G401 (cell line): Measurements from ENCODE around the gene PARP8. TPM values are rescaled to one million over a fixed set of nuclear protein-coding genes. Genes with fewer than 3 reads are reported as not detected.
"Not testable (repeated sequence)": the region's sequence is repeated elsewhere in the genome, so short reads cannot be mapped to it uniquely, and the experiment has no call there.

ENCODE experiments used
- DNase-seq: peaks from one replicate; pipeline ENCODE4 v3.0.0-alpha.2; 2015; ENCODE audit warnings: low spot score
- in situ Hi-C: cut with HindIII; loops from 2 replicates; pipeline ENCODE4 v1.10.0; 2016; ENCODE audit warnings: low sequenced_read_pairs, mixed read lengths
- total RNA-seq: library from RNA; depleted of rRNA; stranded (reverse); fragments of >200 nt; shearing (Covaris generic); gene quantifications from 2 replicates; pipeline ENCODE4 v1.2.3, GENCODE V29; 2014

PARP8 gene
- total RNA-seq, 1 experiment from 2014 or later = not detected

DNA sequence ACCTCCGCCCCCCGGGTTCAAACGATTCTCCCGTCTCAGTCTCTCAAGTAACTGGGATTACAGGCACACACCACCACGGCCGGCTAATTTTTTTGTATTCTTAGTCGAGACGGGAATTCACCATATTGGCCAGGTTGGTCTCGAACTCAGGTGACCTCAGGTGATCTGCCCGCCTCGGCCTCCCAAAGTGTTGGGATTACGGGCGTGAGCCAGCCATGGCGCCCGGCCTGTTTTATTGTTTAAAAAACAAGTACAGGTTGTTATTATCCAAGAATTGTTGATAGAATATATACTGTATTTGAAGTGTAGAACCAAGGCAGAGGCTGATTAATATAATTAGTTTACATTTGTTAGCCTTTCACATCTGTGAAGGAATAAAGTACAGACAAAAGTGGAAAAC lies 8.9 kb downstream of the PARP8 start:
- in situ Hi-C loops = no loop called here
- no peak for DNase-seq

DNA sequence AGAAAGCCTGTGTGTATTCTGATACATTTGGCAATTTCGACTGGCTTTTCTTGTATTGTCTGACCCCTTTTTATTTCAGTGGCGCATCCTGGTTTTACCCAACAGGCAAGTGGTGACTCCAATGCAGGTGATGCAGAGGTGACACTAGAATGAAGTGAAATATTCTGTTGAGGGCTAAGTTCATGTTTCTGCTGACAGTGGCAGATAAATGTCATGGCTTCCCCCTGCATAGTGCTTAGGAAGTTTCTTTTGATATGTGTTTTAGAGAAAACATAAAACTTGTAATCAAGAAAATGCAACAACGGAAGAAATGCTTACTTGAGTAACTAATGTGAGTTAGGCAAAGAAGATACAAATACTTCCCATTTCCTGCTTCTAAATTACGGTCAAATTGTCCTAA lies 13.1 kb downstream of the PARP8 start:
- DNase-seq = not testable (repeated sequence)

DNA sequence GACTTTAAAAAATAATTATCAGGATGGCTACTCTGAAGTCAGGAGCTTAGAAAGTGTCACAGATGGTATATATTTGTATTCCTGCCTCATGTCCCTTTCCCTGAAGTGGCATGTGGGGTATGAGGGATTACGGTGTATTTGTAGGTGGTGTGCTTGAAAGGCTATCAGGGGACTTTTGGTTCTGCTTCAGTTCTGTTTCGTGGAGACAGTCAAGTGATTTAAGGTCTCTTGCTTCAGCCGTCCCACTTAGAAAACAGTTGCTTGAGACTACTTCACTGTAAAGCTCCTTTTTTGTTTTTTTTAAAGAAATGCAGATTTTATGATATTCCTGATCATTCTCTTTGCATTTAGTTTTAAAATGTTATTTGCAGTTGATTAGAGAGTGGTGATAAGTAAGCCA lies 18.3 kb downstream of the PARP8 start:
- in situ Hi-C loops = no loop called here
- no peak for DNase-seq

More for the DNA sequence above, 13.1 kb downstream of the PARP8 start:
- in situ Hi-C loops = not testable (repeated sequence)

DNA sequence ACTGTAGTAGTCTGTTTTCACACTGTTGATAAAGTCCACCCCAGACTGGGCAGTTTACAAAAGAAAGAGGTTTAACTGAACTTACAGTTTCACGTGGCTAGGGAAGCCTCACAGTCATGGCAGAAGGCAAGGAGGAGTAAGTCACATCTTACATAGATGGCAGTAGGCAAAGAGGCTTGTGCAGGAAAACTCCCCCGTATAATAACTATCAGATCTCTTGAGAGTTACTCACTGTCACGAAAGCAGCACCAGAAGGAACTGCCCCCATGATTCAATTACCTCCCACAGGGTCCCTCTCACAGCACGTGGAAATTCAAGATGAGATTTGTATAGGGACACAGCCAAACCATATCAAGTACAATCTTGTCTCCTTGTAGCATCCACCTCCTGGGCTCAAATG lies 21.1 kb downstream of the PARP8 start:
- in situ Hi-C loops = no loop called here
- no peak for DNase-seq

DNA sequence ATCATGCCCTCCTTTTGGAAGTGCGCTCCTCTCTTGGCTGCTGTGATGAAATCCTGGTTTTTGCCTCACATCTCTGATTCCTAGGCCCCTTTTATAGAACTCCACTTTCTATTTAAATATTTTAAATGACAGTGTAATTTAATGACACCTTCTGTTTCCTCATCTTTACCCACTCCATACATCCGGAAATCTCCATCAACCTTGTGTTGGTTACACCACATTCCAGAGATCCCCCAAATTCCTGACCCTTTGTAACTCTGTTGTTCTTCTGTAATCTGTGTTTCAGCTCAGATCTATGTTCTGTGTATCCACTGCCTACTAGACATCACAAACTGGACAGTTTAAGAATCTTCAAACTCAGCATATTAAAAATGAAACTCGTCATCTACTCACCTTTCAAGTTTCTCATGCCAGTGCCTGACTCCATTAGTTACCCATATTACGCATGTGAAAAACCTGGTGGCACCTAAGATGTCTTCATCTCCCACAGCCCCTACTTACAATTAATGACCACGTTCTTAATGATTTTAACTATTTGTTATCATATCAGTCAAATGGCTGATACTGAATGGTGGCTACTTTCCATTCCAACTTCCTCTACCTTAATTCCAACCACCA lies 25.1 kb downstream of the PARP8 start:
- no peak for DNase-seq
- in situ Hi-C loops = no loop called here

DNA sequence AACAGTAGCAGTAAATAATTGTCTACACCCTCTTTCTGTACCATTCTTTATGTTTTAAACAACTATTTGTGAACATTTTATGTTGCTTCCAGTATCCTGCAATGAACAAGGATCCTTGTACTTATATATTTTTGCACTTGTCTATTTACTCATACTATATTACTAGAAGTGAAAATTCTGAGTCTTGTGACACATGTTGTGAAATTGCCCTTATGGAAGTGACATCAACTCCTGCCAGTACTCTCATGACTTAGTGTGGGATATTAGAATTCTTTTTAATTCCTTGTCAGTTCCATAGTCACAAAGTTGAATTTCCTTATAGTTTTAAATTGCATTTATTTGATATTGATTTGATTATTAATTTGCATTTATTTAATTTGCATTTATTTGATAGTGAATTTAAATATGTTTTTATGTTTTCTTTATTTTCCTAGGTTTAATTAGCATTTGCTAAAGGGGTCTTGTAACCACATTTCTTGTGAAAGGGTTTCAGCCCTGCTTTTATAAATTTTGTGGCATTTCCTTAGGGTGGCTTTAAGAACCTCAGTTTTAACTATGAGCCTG lies 27.7 kb downstream of the PARP8 start:
- in situ Hi-C loops = no loop called here
- DNase-seq = no peak

DNA sequence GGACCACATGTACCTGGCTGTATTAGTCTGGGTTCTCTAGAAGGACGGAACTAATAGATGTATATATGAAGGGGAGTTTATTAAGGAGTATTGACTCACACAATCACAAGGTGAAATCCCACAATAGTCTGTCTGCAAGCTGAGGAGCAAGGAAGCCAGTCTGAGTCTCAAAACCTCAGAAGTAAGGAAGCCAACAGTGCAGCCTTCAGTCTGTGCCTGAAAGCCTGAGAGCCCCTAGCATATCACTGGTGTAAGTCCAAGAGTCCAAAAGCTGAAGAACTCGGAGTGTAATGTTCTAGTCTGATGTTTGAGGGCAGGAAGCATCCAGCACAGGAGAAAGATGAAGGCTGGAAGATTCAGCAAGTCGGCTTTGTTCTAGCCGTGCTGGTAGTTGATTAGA lies 28.2 kb downstream of the PARP8 start:
- in situ Hi-C loops, DNase-seq: not testable (repeated sequence)

DNA sequence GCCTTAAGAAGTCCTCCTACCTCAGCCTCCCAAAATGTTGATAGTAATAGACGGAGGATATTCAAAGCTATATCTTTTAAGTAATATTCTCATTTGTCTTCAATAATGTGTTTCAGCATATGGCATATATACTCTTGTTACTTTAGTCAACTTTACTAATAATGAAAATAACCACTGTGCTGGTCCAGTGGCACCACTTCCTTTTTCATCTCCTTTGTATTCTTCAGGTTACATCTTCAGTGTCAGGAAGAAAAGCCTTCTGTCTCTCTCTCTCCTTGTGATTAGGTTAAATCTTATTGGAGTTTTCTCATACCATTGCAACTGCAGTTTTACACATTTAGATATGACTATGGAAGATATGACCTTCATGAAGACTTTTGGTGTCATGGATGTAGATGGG lies 31.3 kb downstream of the PARP8 start:
- in situ Hi-C loops = no loop called here
- DNase-seq = no peak

DNA sequence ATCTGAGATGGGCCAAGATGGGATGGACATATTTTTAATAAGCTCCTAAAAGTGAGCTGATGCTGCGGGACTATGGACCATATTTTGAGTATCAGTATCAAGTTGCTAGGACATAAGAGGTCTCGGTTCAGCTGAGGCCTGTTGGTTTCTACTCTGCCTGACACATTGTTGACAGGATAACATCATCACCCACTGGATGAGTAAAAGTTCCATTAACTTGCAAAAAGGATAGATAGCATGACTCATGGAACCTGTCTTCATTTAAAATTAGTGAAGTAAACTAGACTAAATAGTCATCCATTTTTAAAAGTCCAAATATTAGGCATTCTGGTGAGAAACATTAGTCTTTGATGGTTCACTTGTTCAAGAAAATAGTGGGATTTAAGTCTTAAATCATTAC lies 33.3 kb downstream of the PARP8 start:
- in situ Hi-C loops = no loop called here
- DNase-seq = no peak

DNA sequence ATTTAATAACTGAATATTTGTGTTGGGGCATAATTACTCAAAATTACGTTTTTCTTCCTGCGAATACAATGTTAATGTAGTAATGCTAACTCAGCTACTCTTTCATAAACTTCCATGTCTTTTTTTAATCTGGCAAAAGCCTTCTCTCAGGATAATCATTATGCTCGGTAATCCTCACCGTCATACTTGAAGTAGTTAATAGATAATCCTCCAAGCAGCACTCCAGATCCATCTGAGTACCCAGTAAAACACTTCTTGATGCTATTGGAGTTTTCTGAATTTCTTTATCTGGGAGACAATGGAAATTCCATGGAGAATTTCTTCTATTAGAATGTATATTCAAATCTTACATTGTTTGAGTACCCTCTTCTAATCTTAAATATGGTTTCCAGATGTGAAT lies 34.3 kb downstream of the PARP8 start:
- no peak for DNase-seq
- in situ Hi-C loops = no loop called here

DNA sequence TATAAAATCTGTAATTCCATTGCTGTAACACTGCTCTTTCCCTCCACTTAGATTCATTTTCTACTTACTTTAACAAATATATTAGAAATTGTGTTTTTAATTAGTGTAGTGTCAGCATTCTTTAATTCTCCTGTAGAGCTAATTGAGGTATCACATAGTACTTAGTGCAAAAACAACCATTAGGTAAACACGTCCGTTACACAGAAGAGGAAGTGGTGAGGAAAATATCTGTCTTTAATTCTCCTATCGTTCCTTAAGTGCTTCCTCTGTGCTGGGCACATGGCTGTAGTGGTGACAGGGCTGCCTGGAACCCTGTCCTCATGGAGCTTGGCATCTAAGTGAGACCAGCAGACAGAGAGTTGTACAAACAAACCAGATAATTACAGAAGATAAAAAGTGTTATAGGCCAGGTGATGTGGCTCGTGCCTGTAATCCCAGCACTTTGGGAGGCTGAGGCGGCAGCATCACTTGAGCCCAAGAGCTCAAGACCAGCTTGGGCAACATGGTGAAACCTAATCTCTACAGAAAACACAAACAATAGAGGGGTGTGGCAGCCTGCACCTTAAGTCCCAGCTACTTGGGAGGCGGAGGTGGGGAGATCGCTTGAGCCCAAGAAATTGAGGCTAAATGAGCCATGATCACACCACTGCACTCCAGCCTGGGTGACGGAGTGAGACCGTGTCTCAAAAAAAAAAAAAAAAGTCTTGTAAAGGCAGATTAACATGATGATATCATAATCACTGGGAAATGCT lies 36.4 kb downstream of the PARP8 start:
- in situ Hi-C loops = no loop called here
- no peak for DNase-seq

DNA sequence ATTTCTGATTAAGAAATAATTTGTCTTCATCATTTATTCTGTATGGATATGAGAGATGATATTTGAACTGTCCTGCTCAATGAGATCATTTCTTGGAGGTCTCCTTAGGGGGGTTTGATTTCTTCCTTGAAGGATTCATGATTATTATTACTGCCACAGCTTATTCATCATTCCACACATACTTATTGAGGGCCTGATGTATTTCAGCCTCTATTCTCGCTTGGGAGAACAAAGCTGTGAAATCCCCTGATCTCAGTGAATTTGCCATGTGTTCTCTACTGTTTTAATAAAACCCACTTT lies 36.9 kb downstream of the PARP8 start:
- in situ Hi-C loops = no loop called here
- DNase-seq = no peak

DNA sequence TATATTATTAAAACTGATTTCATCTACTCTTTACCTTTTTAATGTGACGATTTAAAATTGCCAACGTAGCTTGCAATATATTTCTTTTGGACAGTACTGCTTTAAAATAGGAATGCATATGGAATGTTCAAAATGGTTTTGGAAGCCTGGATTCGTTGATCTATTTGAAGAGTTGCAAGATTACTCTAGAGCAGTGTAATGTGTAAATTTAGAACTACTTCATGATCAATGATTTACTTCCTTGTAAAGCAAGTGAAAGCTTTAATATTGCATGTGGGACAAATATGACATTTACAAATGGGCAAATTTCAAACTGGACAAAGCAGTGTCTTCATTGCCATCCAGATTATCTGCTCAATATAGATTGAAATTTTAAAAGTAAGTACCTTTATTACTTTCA lies 38.3 kb downstream of the PARP8 start:
- DNase-seq = no peak
- in situ Hi-C loops = no loop called here

DNA sequence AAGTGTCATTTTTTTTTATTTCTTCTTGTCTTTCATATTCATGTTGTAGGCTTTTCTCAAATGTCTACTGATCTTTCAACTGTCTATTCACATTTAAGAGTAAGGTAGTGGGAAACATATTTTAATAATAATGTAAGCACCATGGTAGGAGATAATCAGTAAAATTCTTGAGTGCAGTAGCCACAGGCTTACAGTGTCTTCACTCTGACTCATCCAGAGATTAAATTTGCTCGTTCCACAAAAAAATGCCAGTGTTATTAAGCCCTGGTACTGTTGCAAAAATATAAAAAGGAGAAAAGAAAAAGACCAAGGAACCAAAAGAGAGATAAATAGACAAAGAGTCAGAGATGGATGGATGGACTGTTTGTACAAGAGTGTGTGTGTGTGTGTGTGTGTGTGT lies 43.0 kb downstream of the PARP8 start:
- DNase-seq = no peak
- in situ Hi-C loops = no loop called here

DNA sequence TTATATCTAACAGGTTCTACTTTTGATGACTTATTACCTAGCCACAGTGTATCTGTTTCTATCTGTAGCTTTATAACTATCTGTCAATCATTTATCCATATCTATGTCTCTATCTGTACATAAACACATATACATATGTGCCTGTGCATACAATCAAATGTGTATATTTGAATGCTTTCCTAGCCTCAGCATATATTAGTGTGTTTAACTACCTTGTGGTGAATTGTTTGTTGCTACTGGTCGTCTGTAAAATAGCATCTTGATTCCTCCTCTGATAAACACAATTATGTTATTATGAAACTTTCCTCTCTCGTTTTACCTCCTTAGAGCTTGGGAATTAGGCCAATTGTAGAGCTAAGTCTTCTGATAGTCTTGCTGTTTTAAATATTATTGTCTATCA lies 44.4 kb downstream of the PARP8 start:
- DNase-seq = no peak
- in situ Hi-C loops = no loop called here

DNA sequence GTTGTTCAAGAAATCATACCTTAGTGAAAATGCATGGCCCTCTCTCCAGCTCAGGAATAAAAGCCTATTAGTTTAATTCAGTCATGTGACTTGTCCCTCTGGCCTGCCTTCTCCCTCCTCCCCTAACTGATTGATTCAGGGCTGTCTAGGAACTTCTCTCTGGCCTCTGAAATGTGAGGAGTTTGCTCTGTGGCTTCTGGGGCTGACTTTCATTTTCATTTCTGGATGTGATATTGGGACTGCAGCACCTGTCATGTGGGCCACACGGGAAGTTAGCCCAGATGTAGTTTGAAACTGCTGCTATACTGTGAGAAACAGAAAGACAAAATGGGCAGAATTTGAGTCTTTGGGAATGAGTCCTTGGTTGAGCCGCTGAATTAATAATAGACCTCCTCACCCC lies 44.8 kb downstream of the PARP8 start:
- no peak for DNase-seq
- in situ Hi-C loops = no loop called here

DNA sequence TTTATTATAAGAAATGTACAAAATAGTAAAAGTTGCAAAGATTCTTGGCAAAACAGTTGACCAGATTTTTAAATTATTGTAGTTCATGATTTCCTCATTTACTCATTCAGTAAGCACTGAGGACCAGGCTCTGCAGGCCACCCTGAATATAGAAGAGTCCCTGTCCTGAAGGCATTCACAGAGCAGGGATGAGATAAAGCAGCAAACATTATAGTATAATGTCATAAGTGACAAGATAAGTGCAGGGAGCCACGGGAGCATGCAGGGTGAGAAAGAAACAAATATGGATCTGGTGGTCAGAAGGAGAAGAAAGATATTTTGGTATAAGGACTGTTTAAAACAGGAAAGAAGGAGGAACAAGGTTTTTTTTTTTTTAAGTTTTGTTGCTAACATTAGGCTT lies 46.0 kb downstream of the PARP8 start:
- no peak for DNase-seq
- in situ Hi-C loops = no loop called here

DNA sequence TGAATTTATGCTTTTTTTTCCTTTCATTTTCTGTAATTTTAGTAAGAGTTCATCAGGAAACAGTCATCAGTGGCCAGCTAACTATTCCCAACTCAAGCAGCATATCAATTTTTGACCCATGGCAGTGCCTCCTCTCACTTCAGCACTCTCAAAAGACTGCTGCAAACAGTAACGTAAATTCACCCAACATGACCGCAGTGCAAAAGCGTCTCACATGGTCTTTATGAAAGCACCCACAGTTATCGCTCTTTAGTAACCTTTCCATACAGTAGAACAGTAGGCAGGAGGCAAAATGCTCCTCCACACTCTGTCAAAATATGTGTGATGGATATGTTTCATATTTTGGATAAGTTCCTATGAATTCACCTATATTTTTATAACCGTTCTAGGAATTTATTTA lies 48.6 kb downstream of the PARP8 start:
- DNase-seq = no peak
- in situ Hi-C loops = no loop called here

DNA sequence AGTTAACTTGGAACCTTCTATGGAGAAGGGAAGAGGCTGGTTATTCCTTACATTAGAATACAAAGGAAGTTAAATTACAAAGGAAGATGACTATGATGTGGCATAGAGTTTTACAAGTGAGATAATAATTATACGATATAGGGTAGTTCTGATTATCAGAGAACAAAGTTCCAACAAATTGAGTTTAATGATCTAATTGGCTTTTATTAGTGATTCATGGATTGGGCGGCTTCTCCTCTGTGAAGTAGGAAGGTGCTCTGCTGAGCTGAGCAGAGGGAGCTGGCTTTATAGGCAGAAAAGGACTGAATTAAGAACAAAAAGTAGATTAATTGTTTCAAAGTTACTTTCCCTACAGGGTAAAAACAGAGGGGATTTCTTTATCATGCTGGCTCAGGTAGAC lies 49.7 kb downstream of the PARP8 start:
- in situ Hi-C loops = no loop called here
- DNase-seq = no peak

DNA sequence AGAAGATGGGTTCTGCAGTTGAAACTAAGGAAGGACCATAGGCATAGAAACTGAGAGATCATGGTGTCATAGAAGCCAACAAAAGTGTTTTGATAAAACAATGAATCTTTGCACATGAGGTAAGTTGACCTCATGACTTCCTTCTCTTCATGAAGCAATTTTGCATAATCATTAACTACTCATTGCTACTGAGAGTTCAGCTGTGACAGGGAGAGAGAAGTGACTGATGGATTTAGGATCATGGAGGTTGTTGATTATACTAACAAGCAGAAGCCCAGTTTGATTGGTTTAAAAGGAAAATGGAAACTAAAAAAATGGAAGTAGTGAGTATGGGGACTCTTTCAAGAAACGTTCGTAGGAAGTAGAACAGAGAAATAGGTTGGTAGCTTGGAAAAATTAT lies 51.2 kb downstream of the PARP8 start:
- no peak for DNase-seq
- in situ Hi-C loops = no loop called here

DNA sequence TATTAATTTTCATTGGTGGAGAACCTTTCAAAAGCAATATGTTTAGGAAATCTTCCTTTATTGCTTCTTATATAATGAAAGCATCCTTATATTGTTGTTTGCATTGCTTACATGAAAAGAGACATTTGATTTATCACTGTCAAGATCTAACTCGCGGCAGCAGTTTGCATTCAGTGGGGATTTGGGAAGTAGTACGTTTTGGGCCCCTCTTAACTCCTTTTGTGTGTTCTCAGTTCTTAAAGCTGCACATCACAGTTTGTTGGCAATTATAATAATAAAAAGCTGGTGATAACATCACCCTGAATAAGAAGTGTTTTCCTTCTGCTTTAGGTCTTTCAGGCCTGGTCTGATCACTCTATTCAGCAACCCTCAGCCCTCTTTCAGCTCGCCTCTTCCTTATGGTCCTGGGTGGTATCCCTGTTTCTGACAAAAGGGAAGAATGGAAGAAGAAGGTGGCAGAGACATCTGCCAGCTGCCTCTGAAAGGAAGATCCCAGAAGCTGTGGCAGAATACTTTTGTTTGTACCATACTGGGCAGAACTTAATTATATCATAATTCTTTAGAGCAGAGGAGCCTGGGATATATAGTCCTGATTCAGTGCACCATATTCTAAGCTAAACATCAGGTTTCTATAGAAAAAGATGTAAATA lies 53.7 kb downstream of the PARP8 start:
- in situ Hi-C loops = no loop called here

More for the DNA sequence above, 53.7 kb downstream of the PARP8 start:
- no peak for DNase-seq
